HepG2 (cell line): ENCODE results near the gene TBC1D16. TPM values are rescaled to one million over a fixed set of nuclear protein-coding genes. Genes with fewer than 3 reads are reported as not detected.

Source experiments
- ATAC-seq: fragments of 200-7000 bp; cut with Tn5 transposase; 3 replicates; pipeline ENCODE4 v1.9.1; 2020; ENCODE audit warnings: mild to moderate bottlenecking, moderate library complexity
- BruUV-seq: library from RNA; stranded (reverse); fragments of 400-500 nt; replicated peaks from 2 replicates; lab custom pipeline; 2021; lab: Mats Ljungman, UMichigan
- CTCF ChIA-PET: fragments of 300-600 bp; formaldehyde crosslinking; extraction: SDS; loops from one replicate; lab custom pipeline; 2021; ENCODE audit warnings: low total read pairs, inconsistent platforms, low intra/inter-chr PET ratio; lab: Yijun Ruan, JAX
- POLR2A ChIA-PET: fragments of 350-600 bp; sonication (Branson Sonifier 250); formaldehyde crosslinking; loops from one replicate; lab custom pipeline; 2020; ENCODE audit warnings: antibody characterized with exemption, inconsistent platforms; lab: Yijun Ruan, JAX
- DNase-seq: peaks from one replicate; pipeline ENCODE4 v3.0.0-alpha.2; 2015; ENCODE audit warnings: low spot score
- FAIRE-seq: peaks from 3 replicates; lab custom pipeline; 2011; peaks lifted over from hg19 to GRCh38; lab: Jason Lieb, UNC
- H2AFZ ChIP-seq: one replicate; pipeline ENCODE4 v1.6.1; 2011; ENCODE audit warnings: low read length, inconsistent platforms
- H3K27ac ChIP-seq: fragments of 300-600 bp; 3 replicates; pipeline ENCODE4 v1.8.0; 2011; ENCODE audit warnings: mixed run types, mild to moderate bottlenecking, mixed read lengths, low read length, inconsistent platforms; ENCODE audit not compliant: insufficient read depth; ENCODE audit errors: extremely low read length
- H3K27me3 ChIP-seq, 2 experiments: fragments of 200-600 bp in 1 of 2; 2 replicates in 1 of 2; 3 replicates in 1 of 2; pipeline versions ENCODE4 v1.6.0 to v1.8.0; 2011; ENCODE audit warnings: low read length in 2 of 2, mild to moderate bottlenecking in 2 of 2, moderate library complexity in 2 of 2, inconsistent platforms in 1 of 2; ENCODE audit not compliant: insufficient read depth in 2 of 2, control insufficient read depth in 1 of 2
- H3K36me3 ChIP-seq, 2 experiments: fragments of 200-600 bp in 1 of 2; replicated peaks in 1 of 2; 2 replicates in 1 of 2; 3 replicates in 1 of 2; pipeline versions ENCODE4 v1.5.1 to v1.8.0; 2011; ENCODE audit warnings: low read length in 2 of 2, inconsistent platforms in 1 of 2; ENCODE audit not compliant: insufficient read depth in 2 of 2, control insufficient read depth in 1 of 2
- H3K4me1 ChIP-seq: 2 replicates; pipeline ENCODE4 v1.5.1; 2012; ENCODE audit warnings: low read length, inconsistent platforms; ENCODE audit not compliant: insufficient read depth
- H3K4me2 ChIP-seq: 2 replicates; pipeline ENCODE4 v1.6.0; 2011; ENCODE audit warnings: low read depth, low read length, inconsistent platforms
- H3K4me3 ChIP-seq, 3 experiments: fragments of 200-600 bp in 1 of 3; sonication (generic), shearing (Covaris generic) in 1 of 3; replicated peaks in 1 of 3; 2 replicates each; pipeline ENCODE4 v1.5.1; 2011 to 2016; ENCODE audit warnings: low read length in 3 of 3, inconsistent platforms in 2 of 3, low read depth in 2 of 3, mild to moderate bottlenecking in 2 of 3, control low read depth in 1 of 3, mixed read lengths in 1 of 3; ENCODE audit not compliant: insufficient read depth in 1 of 3
- H3K79me2 ChIP-seq: one replicate; pipeline ENCODE4 v1.6.1; 2011; ENCODE audit warnings: low read length, inconsistent platforms; ENCODE audit not compliant: insufficient read depth
- H3K9ac ChIP-seq: 2 replicates; pipeline ENCODE4 v1.6.0; 2011; ENCODE audit warnings: mild to moderate bottlenecking, low read depth, low read length, inconsistent platforms; ENCODE audit not compliant: insufficient read depth
- H3K9me3 ChIP-seq: 2 replicates; pipeline ENCODE4 v1.5.1; 2012; ENCODE audit warnings: mild to moderate bottlenecking, low read length
- H4K20me1 ChIP-seq: 2 replicates; pipeline ENCODE4 v1.6.0; 2011; ENCODE audit warnings: inconsistent platforms, mild to moderate bottlenecking, low read length, moderate library complexity; ENCODE audit not compliant: insufficient read depth
- BRD4 ChIP-seq: sonication (generic); formaldehyde crosslinking; IDR thresholded peaks from 2 replicates; pipeline ENCODE4 v1.4.0; 2020; ENCODE audit warnings: missing genetic modification reagents
- CREB1 ChIP-seq, 2 experiments: fragments of 450-650 bp in 1 of 2; IDR thresholded peaks; 2 replicates each; pipeline ENCODE4 v1.6.1; 2016 to 2017; ENCODE audit warnings: control low read depth in 1 of 2, mild to moderate bottlenecking in 1 of 2, missing compliant biosample characterization in 1 of 2, missing genetic modification characterization in 1 of 2
- HNRNPK ChIP-seq: fragments of 200-400 bp; formaldehyde crosslinking; IDR thresholded peaks from 2 replicates; pipeline ENCODE4 v1.6.1; 2018; ENCODE audit warnings: low read length, low read depth, moderate library complexity, mild to moderate bottlenecking; ENCODE audit not compliant: poor library complexity, severe bottlenecking
- HNRNPLL ChIP-seq: fragments of 200-400 bp; formaldehyde crosslinking; IDR thresholded peaks from 2 replicates; pipeline ENCODE4 v1.6.1; 2017; ENCODE audit warnings: mild to moderate bottlenecking, low read depth, low read length; ENCODE audit not compliant: poor library complexity, severe bottlenecking
- MED13 ChIP-seq: sonication (generic); formaldehyde crosslinking; IDR thresholded peaks from 2 replicates; pipeline ENCODE4 v1.5.0; 2020; ENCODE audit warnings: missing genetic modification reagents
- PITX1 ChIP-seq: sonication (generic); formaldehyde crosslinking; IDR thresholded peaks from 2 replicates; pipeline ENCODE4 v1.5.1; 2020; ENCODE audit warnings: mild to moderate bottlenecking, missing genetic modification reagents
- RARA ChIP-seq: IDR thresholded peaks from 2 replicates; pipeline ENCODE4 v1.6.1; 2016; ENCODE audit warnings: missing genetic modification reagents, missing compliant biosample characterization
- SMYD3 ChIP-seq: sonication (generic); formaldehyde crosslinking; IDR thresholded peaks from 2 replicates; pipeline ENCODE4 v1.8.1; 2023; ENCODE audit warnings: mild to moderate bottlenecking, missing genetic modification reagents
- SRF ChIP-seq: IDR thresholded peaks from 2 replicates; pipeline ENCODE4 v1.6.1; 2011; ENCODE audit warnings: mild to moderate bottlenecking, low read depth, low read length, moderate library complexity
- ZFY ChIP-seq: sonication (generic); formaldehyde crosslinking; IDR thresholded peaks from 2 replicates; pipeline ENCODE4 v1.4.0; 2020; ENCODE audit warnings: missing genetic modification reagents
- ZNF143 ChIP-seq: sonication (generic); formaldehyde crosslinking; IDR thresholded peaks from 2 replicates; pipeline ENCODE4 v1.4.0; 2020; ENCODE audit warnings: missing genetic modification reagents
- ZNF263 ChIP-seq: sonication (generic); formaldehyde crosslinking; IDR thresholded peaks from 2 replicates; pipeline ENCODE4 v1.4.0; 2020; ENCODE audit warnings: missing genetic modification reagents
- ZNF547 ChIP-seq: sonication (generic); formaldehyde crosslinking; IDR thresholded peaks from 2 replicates; pipeline ENCODE4 v1.5.1; 2020; ENCODE audit warnings: mild to moderate bottlenecking, missing genetic modification reagents
- ZNF616 ChIP-seq: sonication (generic); formaldehyde crosslinking; IDR thresholded peaks from 2 replicates; pipeline ENCODE4 v1.5.0; 2020; ENCODE audit warnings: low read depth, mild to moderate bottlenecking, missing genetic modification reagents
- WGBS: methylation state at CpG from one replicate; pipeline ENCODE4 v1.1.6; 2017; ENCODE audit warnings: low lambda C conversion rate; 5-methylcytosine and 5-hydroxymethylcytosine counted together
- in situ Hi-C: cut with HindIII; loops from 2 replicates; pipeline ENCODE4 v1.10.0; 2017; ENCODE audit warnings: low pct_unique_long_range_greater_than_20kb; ENCODE audit not compliant: extremely low pct_ligation_motif_present
- intact Hi-C: fragments of 100-400 bp; cut with micrococcal nuclease; formaldehyde crosslinking; loops from one replicate; pipeline ENCODE4 v1.10.0; 2022; ENCODE audit not compliant: unreplicated experiment
- polyA plus RNA-seq, 8 experiments: library from polyadenylated mRNA; depleted of rRNA in 3 of 8; stranded (reverse) in 7 of 8; unstranded in 1 of 8; fragments of >200 nt; fragmentation: Illumina TruSeq in 4 of 8; extraction: Trizol in 4 of 8; gene quantifications; 2 replicates each; pipeline versions ENCODE4 v1.2.1 to v1.2.3, GENCODE V29; 2011 to 2016; ENCODE audit warnings: low read depth in 4 of 8, missing spikeins in 1 of 8, mixed read lengths in 1 of 8; ENCODE audit not compliant: insufficient read depth in 1 of 8
- total RNA-seq, 5 experiments: library from RNA; depleted of rRNA; stranded (reverse); fragments of >200 nt; fragmentation: Illumina TruSeq; extraction: Trizol; gene quantifications; 2 replicates each; pipeline ENCODE4 v1.2.3, GENCODE V29; 2016; ENCODE audit warnings: low read depth in 1 of 5
- TF ChIP-seq, protein P1 (sequence below): sonication (generic); formaldehyde crosslinking; IDR thresholded peaks from 2 replicates; pipeline ENCODE4 v1.8.0; 2022; ENCODE audit warnings: mild to moderate bottlenecking, missing genetic modification reagents
- TF ChIP-seq, protein P2 (sequence below), 2 experiments: sonication (generic) in 1 of 2; formaldehyde crosslinking in 1 of 2; IDR thresholded peaks; 2 replicates each; pipeline versions ENCODE4 v1.6.1 to v1.9.0; 2014 to 2022; ENCODE audit warnings: antibody characterized with exemption in 1 of 2, borderline replicate concordance in 1 of 2, inconsistent platforms in 1 of 2, low read depth in 1 of 2, missing genetic modification reagents in 1 of 2

Gene TBC1D16
- total and polyA plus RNA-seq, 2 of the 13 experiments (the other 11 are each of a cell fraction or from before 2014, with no cell fraction given): 14.9 to 24.9 TPM

DNA sequence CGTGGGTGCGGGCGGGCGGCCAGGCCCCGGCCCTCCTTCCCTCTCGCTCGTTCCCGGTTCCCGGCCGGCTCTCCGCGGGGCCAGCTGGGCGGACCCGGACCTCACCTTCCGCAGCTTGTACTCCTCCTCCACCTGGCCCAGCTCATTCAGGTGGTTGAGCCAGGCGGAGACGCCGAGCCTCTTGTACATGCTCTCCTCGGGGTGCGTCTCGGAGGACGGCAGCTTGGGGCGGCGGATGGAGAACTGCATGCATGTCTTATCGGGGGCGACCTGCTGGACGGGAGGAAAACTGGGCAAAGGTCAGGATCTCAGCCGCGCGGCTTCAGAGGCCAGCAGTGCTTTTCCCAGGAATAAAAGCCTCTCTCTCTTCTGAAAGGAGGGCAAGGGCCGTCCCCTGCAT is 85.4 kb downstream of the TBC1D16 start:
- H3K9ac ChIP-seq: no peak overlapping the region
- no TSS peak for BruUV-seq
- no peak for DNase-seq
- in situ Hi-C loops: no loop called here
- H4K20me1 ChIP-seq: no peaks in the 10 kb centered on the region
- no peaks in the 10 kb centered on the region for H3K79me2 ChIP-seq
- no peak for ATAC-seq
- H2AFZ ChIP-seq: no peak overlapping the region
- TF ChIP-seq HNRNPK (no peak), ZNF143 (CRISPR knock-in tag) (no peak), MED13 (no peak), PITX1 (no peak), ZNF616 (CRISPR knock-in tag) (no peak), HNRNPLL (no peak), RARA (CRISPR knock-in tag) (no peak), SRF (no peak), ZFY (no peak), ZNF263 (no peak), BRD4 (CRISPR knock-in tag) (no peak), SMYD3 (CRISPR knock-in tag) (no peak), ZNF547 (CRISPR knock-in tag) (no peak), CREB1 (IDR thresholded peaks at IDR 0.05) (no peak), CREB1 (CRISPR knock-in tag; IDR thresholded peaks at IDR 0.05) (no peak)
- TF ChIP-seq, protein P1, sequence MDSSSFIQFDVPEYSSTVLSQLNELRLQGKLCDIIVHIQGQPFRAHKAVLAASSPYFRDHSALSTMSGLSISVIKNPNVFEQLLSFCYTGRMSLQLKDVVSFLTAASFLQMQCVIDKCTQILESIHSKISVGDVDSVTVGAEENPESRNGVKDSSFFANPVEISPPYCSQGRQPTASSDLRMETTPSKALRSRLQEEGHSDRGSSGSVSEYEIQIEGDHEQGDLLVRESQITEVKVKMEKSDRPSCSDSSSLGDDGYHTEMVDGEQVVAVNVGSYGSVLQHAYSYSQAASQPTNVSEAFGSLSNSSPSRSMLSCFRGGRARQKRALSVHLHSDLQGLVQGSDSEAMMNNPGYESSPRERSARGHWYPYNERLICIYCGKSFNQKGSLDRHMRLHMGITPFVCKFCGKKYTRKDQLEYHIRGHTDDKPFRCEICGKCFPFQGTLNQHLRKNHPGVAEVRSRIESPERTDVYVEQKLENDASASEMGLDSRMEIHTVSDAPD: no peak
- TF ChIP-seq, protein P2, sequence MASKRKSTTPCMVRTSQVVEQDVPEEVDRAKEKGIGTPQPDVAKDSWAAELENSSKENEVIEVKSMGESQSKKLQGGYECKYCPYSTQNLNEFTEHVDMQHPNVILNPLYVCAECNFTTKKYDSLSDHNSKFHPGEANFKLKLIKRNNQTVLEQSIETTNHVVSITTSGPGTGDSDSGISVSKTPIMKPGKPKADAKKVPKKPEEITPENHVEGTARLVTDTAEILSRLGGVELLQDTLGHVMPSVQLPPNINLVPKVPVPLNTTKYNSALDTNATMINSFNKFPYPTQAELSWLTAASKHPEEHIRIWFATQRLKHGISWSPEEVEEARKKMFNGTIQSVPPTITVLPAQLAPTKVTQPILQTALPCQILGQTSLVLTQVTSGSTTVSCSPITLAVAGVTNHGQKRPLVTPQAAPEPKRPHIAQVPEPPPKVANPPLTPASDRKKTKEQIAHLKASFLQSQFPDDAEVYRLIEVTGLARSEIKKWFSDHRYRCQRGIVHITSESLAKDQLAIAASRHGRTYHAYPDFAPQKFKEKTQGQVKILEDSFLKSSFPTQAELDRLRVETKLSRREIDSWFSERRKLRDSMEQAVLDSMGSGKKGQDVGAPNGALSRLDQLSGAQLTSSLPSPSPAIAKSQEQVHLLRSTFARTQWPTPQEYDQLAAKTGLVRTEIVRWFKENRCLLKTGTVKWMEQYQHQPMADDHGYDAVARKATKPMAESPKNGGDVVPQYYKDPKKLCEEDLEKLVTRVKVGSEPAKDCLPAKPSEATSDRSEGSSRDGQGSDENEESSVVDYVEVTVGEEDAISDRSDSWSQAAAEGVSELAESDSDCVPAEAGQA (IDR thresholded peaks at IDR 0.05; ENCODE audit: low read depth): no peak
- TF ChIP-seq, protein P2 (CRISPR knock-in tag; IDR thresholded peaks at IDR 0.05; ENCODE audit: borderline replicate concordance): no peak
- TF ChIP-seq, all 625 proteins: peak for 0
- FAIRE-seq: no peak
- ChIA-PET CTCF (no interaction called here), POLR2A (no interaction called here)
- Histone ChIP-seq H3K27ac (no peak overlapping the region), H3K4me2 (no peak overlapping the region), H3K36me3 (peaks cover 15 to 31% of the 10 kb centered on the region in 2 experiments), H3K4me1 (peaks cover 26% of the 10 kb centered on the region), H3K4me3 (no peak overlapping the region), H3K9me3 (no peaks in the 10 kb centered on the region), H3K27me3 (no peaks in the 10 kb centered on the region)
- intact Hi-C loops: no loop called here
- 96% methylated on average over 31 of the region's 31 CpGs for WGBS
